Small intestine (tissue), 7 donors: ENCODE measurements around the gene DYNC1LI2. TPM values are rescaled to one million over a fixed set of nuclear protein-coding genes. Genes with fewer than 3 reads are reported as not detected.

Experiments
- DNase-seq, 2 donors: peaks; one replicate each; pipeline versions ENCODE4 v3.0.0 to v3.0.0-alpha.2; 2013
- FAIRE-seq: peaks from 2 replicates; lab custom pipeline; 2012; peaks lifted over from hg19 to GRCh38; lab: Jason Lieb, UNC
- H3K27ac ChIP-seq, 3 donors: one replicate each; pipeline ENCODE4 v1.5.1; 2013; ENCODE audit warnings: low read length in 2 of 3, mild to moderate bottlenecking in 2 of 3, control low read depth in 1 of 3, inconsistent platforms in 1 of 3, low read depth in 1 of 3, moderate library complexity in 1 of 3
- H3K27me3 ChIP-seq, 3 donors: one replicate each; pipeline ENCODE4 v1.6.1; 2013; ENCODE audit warnings: low read length in 3 of 3, inconsistent platforms in 1 of 3; ENCODE audit not compliant: control insufficient read depth in 3 of 3, insufficient read depth in 3 of 3
- H3K36me3 ChIP-seq, 3 donors: one replicate each; pipeline ENCODE4 v1.6.1; 2013; ENCODE audit warnings: low read length in 3 of 3, inconsistent platforms in 1 of 3, low read depth in 1 of 3, mild to moderate bottlenecking in 1 of 3, moderate library complexity in 1 of 3; ENCODE audit not compliant: control insufficient read depth in 3 of 3, insufficient read depth in 2 of 3
- H3K4me1 ChIP-seq, 3 donors: one replicate each; pipeline ENCODE4 v1.6.1; 2013; ENCODE audit warnings: low read length in 2 of 3, inconsistent platforms in 1 of 3, low read depth in 1 of 3, mild to moderate bottlenecking in 1 of 3, moderate library complexity in 1 of 3; ENCODE audit not compliant: control insufficient read depth in 3 of 3, insufficient read depth in 2 of 3
- H3K4me3 ChIP-seq, 3 donors: one replicate each; pipeline ENCODE4 v1.5.1; 2013; ENCODE audit warnings: low read length in 3 of 3, control low read depth in 1 of 3, inconsistent platforms in 1 of 3, low read depth in 1 of 3, mild to moderate bottlenecking in 1 of 3, moderate library complexity in 1 of 3
- H3K9me3 ChIP-seq, 2 donors: one replicate each; pipeline ENCODE4 v1.6.1; 2013; ENCODE audit warnings: low read depth in 1 of 2, low read length in 1 of 2; ENCODE audit not compliant: control insufficient read depth in 2 of 2, insufficient read depth in 1 of 2
- WGBS, 3 donors: extraction: QIAGEN DNeasy Blood & Tissue Kit; methylation state at CpG; one replicate each; pipeline ENCODE4 v1.1.7; 2013; 5-methylcytosine and 5-hydroxymethylcytosine counted together
- polyA plus RNA-seq, 4 donors: library from polyadenylated mRNA; stranded (reverse) in 3 of 4; unstranded in 1 of 4; fragments of 200-250 nt in 3 of 4; fragments of 120-200 nt in 1 of 4; gene quantifications; one replicate each; pipeline versions ENCODE4 v1.2.1 to v1.2.3, GENCODE V29; 2013
- donor health status: healthy with polysubstance abuse.
- donor health status: control.
- donor health status: control.
- donor health status: Bipolar disorder and iron deficiency.
- donor health status: healthy.

The DYNC1LI2 gene
- polyA plus RNA-seq, 4 donors: 37.8 to 92.9 (median 62.6) TPM

DNA sequence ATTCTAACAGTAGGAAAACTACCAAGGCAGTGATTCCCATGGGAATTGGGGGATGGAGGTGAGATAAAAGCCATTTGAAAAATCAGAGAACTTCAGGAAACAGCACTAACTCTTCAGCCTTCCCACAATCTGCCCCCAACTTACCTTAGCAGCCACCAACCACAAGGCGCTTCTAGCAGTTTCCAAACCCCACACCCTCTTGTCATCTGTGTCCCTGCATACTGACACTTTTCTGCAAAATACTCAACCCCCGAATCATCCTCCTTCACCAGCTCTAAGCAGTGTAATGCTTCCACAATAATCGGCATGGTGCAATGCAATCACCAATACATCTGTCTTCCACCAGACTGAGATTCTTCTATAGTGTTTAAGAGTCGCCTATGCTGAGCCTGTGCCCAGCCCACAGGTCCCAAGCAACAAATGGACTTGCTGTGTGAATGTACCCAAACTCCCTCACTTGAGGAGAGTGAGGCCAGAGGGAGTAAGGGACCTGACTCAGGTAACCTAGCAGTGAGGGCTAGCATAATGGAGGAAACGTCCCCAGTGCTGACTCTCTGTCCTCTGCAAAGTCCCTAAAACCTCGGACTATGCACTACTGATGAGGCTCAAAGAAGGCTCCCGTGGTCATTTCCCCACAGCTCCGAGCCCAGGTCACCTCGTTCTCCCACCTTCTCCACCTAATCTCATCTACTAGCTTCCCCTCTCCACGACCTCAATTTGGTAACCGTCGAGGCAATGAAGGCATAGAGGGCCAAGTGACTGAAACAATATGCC, 943 bp downstream of the DYNC1LI2 start:
- peak overlapping the region in 2 of 3 donors; percentile 80 to 99 for H3K27ac ChIP-seq
- peak overlapping the region; percentile 76 to 96 (median 80) for H3K4me3 ChIP-seq
- peaks cover 5 to 10% (median 7%) of the 10 kb centered on the region in 3 donors for H3K4me1 ChIP-seq
- peak in 1 of 2 donors; percentile 16 for DNase-seq
- H3K36me3 ChIP-seq: peaks cover 6 to 27% (median 12%) of the 10 kb centered on the region in 3 donors
- WGBS, 3 donors: 6 to 14% (median 7%) methylated on average over 12 of the region's 12 CpGs
- H3K27me3 ChIP-seq: no peaks in the 10 kb centered on the region
- no peak for FAIRE-seq
- no peaks in the 10 kb centered on the region for H3K9me3 ChIP-seq

DNA sequence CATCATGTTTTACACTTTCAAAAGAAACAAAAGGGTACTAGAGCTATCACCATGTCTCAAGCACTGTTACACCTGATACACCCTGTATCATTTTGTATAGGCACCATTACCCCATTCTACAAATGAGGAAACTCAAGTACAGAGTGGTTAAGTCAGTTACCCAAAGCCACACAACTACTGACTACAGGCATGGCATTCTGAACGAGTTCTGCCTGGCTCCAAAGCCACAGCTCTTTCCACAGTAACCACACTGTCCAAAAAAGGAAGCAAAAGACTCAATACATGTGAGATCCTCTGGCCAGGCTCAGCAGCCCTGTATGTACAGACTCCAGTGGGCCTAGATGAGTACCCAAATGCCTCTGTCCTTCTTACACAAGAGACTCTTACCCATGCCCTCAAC, 4.7 kb downstream of the DYNC1LI2 start:
- peaks cover 14 to 53% (median 15%) of the 10 kb centered on the region in 3 donors for H3K36me3 ChIP-seq
- 35 to 60% (median 41%) methylated on average over 1 of the region's 1 CpG for WGBS, 3 donors
- H3K9me3 ChIP-seq: no peaks in the 10 kb centered on the region
- H3K27me3 ChIP-seq: no peaks in the 10 kb centered on the region
- no peak overlapping the region for H3K27ac ChIP-seq
- DNase-seq (no peak), FAIRE-seq (no peak)
- no peak overlapping the region for H3K4me3 ChIP-seq
- peaks cover 7 to 17% (median 7%) of the 10 kb centered on the region in 3 donors for H3K4me1 ChIP-seq

GRCh38 chr16:66746048-66746447, 5.4 kb downstream of the DYNC1LI2 start:
- H3K27me3 ChIP-seq: no peaks in the 10 kb centered on the region
- no peaks in the 10 kb centered on the region for H3K9me3 ChIP-seq
- FAIRE-seq (no peak), DNase-seq (no peak)
- peaks cover 14 to 57% (median 15%) of the 10 kb centered on the region in 3 donors for H3K36me3 ChIP-seq
- no peak overlapping the region for H3K4me3 ChIP-seq
- no peak overlapping the region for H3K27ac ChIP-seq
- WGBS, 3 donors: 80 to 87% (median 80%) methylated on average over 3 of the region's 3 CpGs
- H3K4me1 ChIP-seq: peaks cover 7 to 23% (median 7%) of the 10 kb centered on the region in 3 donors

- Histone ChIP-seq H3K4me3 (no peak overlapping the region), H3K36me3 (peaks cover 10 to 61% (median 18%) of the 10 kb centered on the region in 3 donors), H3K9me3 (no peaks in the 10 kb centered on the region), H3K27me3 (no peaks in the 10 kb centered on the region), H3K4me1 (peaks cover 2 to 24% (median 18%) of the 10 kb centered on the region in 3 donors), H3K27ac (peak overlapping the region; percentile 67 to 87 (median 85))
- DNase-seq (no peak), FAIRE-seq (no peak)
- WGBS, 3 donors: 57 to 63% (median 61%) methylated on average over 10 of the region's 10 CpGs
Measured at GRCh38 chr16:66741950-66742808, 9.2 kb downstream of the DYNC1LI2 start.

GRCh38 chr16:66741169-66741900, 10.1 kb downstream of the DYNC1LI2 start:
- FAIRE-seq: no peak
- H3K36me3 ChIP-seq: peaks cover 9 to 63% (median 15%) of the 10 kb centered on the region in 3 donors

DNA sequence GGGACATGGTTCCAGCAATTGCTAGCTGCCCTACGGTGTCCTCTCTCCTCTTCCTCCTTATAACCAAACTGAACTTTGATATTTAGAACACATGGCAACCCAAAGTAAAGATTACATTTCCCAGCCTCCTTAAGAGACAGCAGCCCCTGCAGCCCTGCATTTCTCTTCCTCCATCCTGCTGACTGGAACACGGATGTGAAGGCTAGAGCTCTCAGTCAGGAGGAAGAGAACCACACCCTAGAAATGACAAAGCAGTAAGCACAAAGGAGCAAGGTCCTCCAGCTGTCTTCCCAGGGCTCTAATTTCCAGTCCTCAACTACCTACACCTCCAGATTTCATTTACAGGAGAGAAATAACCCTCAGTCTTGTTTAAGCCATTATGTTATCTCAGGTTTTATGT, 10.9 kb downstream of the DYNC1LI2 start:
- 14 to 43% (median 34%) methylated on average over 2 of the region's 2 CpGs for WGBS, 3 donors
- Histone ChIP-seq H3K36me3 (peaks cover 9 to 65% (median 13%) of the 10 kb centered on the region in 3 donors), H3K27ac (peak overlapping the region; percentile 76 to 93 (median 85)), H3K4me1 (peaks cover 2 to 24% (median 15%) of the 10 kb centered on the region in 3 donors), H3K4me3 (no peak overlapping the region), H3K27me3 (no peaks in the 10 kb centered on the region), H3K9me3 (no peaks in the 10 kb centered on the region)
- FAIRE-seq (no peak), DNase-seq (peak; percentile 88 to 94)

More at GRCh38 chr16:66741169-66741900, 10.1 kb downstream of the DYNC1LI2 start:
- Histone ChIP-seq H3K4me1 (peaks cover 2 to 24% (median 15%) of the 10 kb centered on the region in 3 donors), H3K27me3 (no peaks in the 10 kb centered on the region), H3K4me3 (no peak overlapping the region), H3K9me3 (no peaks in the 10 kb centered on the region), H3K27ac (peak overlapping the region; percentile 76 to 93 (median 85))
- WGBS, 3 donors: 30 to 38% (median 38%) methylated on average over 10 of the region's 10 CpGs
- DNase-seq: peak; percentile 58 to 79

GRCh38 chr16:66740010-66740409, 11.4 kb downstream of the DYNC1LI2 start:
- DNase-seq (peak; percentile 46 to 61), FAIRE-seq (no peak)
- H3K4me3 ChIP-seq: no peak overlapping the region
- peak overlapping the region; percentile 76 to 93 (median 85) for H3K27ac ChIP-seq
- WGBS, 3 donors: 26 to 42% (median 35%) methylated on average over 2 of the region's 2 CpGs
- H3K27me3 ChIP-seq: no peaks in the 10 kb centered on the region
- H3K9me3 ChIP-seq: no peaks in the 10 kb centered on the region
- H3K4me1 ChIP-seq: peaks cover 2 to 24% (median 15%) of the 10 kb centered on the region in 3 donors
- H3K36me3 ChIP-seq: peaks cover 9 to 65% (median 13%) of the 10 kb centered on the region in 3 donors
